HFFc6 (cell line): ENCODE results near the gene RASAL2. TPM values are rescaled to one million over a fixed set of nuclear protein-coding genes. Genes with fewer than 3 reads are reported as not detected.

Experiments used
- DNase-seq: peaks from one replicate; pipeline ENCODE4 v3.0.0-alpha.2; 2018
- H3K27ac Mint-ChIP-seq: 2 replicates; pipeline ENCODE4 v1.8.0; 2020; ENCODE audit warnings: mild to moderate bottlenecking, mixed read lengths
- H3K27me3 Mint-ChIP-seq: 2 replicates; pipeline ENCODE4 v1.8.0; 2021; ENCODE audit warnings: mild to moderate bottlenecking, moderate library complexity, mixed read lengths; ENCODE audit not compliant: insufficient read depth
- H3K36me3 Mint-ChIP-seq: 2 replicates; pipeline ENCODE4 v1.8.0; 2021; ENCODE audit warnings: low read depth, mixed read lengths
- H3K4me1 Mint-ChIP-seq: 2 replicates; pipeline ENCODE4 v1.8.0; 2020; ENCODE audit warnings: low read depth, mixed read lengths
- H3K4me3 Mint-ChIP-seq: 2 replicates; pipeline ENCODE4 v1.8.0; 2020; ENCODE audit warnings: mild to moderate bottlenecking, moderate library complexity, mixed read lengths
- H3K9me3 Mint-ChIP-seq: 2 replicates; pipeline ENCODE4 v1.8.0; 2020; ENCODE audit warnings: mild to moderate bottlenecking, mixed read lengths
- total RNA-seq, 6 experiments: library from RNA; stranded (reverse); fragmentation: NEBNext Ultra II Directional; extraction: Animal tissue kit (Norgen Biotek cat#: 25700); gene quantifications; 2 replicates in 1 of 6; 3 replicates in 5 of 6; pipeline ENCODE4 v1.2.3, GENCODE V29; 2021
- TF ChIP-seq, protein P1 (sequence below): fragments of 200-600 bp; sonication (generic); IDR thresholded peaks from 2 replicates; pipeline ENCODE4 v1.5.0; 2021; ENCODE audit warnings: antibody characterized with exemption, mild to moderate bottlenecking

The RASAL2 gene
- total RNA-seq, 6 experiments from 2014 or later: 21.2 to 30.7 (median 24.4) TPM

GRCh38 chr1:178155481-178156255, 61.8 kb downstream of the RASAL2 start:
- no peaks in the 10 kb centered on the region for H3K9me3 Mint-ChIP-seq
- H3K27me3 Mint-ChIP-seq: no peaks in the 10 kb centered on the region
- 0 out of 2 replicates have a peak, but pooled peaks cover 7% of the 10 kb centered on the region for H3K36me3 Mint-ChIP-seq
- no peak overlapping the region for H3K27ac Mint-ChIP-seq
- H3K4me1 Mint-ChIP-seq: peaks cover 43% of the 10 kb centered on the region
- TF ChIP-seq, protein P1, sequence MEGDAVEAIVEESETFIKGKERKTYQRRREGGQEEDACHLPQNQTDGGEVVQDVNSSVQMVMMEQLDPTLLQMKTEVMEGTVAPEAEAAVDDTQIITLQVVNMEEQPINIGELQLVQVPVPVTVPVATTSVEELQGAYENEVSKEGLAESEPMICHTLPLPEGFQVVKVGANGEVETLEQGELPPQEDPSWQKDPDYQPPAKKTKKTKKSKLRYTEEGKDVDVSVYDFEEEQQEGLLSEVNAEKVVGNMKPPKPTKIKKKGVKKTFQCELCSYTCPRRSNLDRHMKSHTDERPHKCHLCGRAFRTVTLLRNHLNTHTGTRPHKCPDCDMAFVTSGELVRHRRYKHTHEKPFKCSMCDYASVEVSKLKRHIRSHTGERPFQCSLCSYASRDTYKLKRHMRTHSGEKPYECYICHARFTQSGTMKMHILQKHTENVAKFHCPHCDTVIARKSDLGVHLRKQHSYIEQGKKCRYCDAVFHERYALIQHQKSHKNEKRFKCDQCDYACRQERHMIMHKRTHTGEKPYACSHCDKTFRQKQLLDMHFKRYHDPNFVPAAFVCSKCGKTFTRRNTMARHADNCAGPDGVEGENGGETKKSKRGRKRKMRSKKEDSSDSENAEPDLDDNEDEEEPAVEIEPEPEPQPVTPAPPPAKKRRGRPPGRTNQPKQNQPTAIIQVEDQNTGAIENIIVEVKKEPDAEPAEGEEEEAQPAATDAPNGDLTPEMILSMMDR: no peak
- no peak overlapping the region for H3K4me3 Mint-ChIP-seq
- no peak for DNase-seq

GRCh38 chr1:178160736-178161475, 67.0 kb downstream of the RASAL2 start:
- no peak overlapping the region for H3K4me3 Mint-ChIP-seq
- H3K27ac Mint-ChIP-seq: no peak overlapping the region
- no peaks in the 10 kb centered on the region for H3K27me3 Mint-ChIP-seq
- H3K36me3 Mint-ChIP-seq: no peaks in the 10 kb centered on the region
- TF ChIP-seq, protein P1: no peak
- no peak for DNase-seq
- H3K4me1 Mint-ChIP-seq: peaks cover 36% of the 10 kb centered on the region
- H3K9me3 Mint-ChIP-seq: no peaks in the 10 kb centered on the region

- Mint-ChIP-seq H3K4me3 (no peak overlapping the region), H3K27me3 (no peaks in the 10 kb centered on the region), H3K9me3 (no peaks in the 10 kb centered on the region), H3K27ac (peak overlapping the region; percentile 10; the same call in 1 of the 2 replicates), H3K36me3 (no peaks in the 10 kb centered on the region), H3K4me1 (peaks cover 36% of the 10 kb centered on the region)
- peak; percentile 23 for DNase-seq
- TF ChIP-seq, protein P1: no peak
Measured at GRCh38 chr1:178161516-178161915, 67.6 kb downstream of the RASAL2 start.

- Mint-ChIP-seq H3K27me3 (no peaks in the 10 kb centered on the region), H3K4me1 (peaks cover 61% of the 10 kb centered on the region), H3K4me3 (no peak overlapping the region), H3K36me3 (no peaks in the 10 kb centered on the region), H3K9me3 (no peaks in the 10 kb centered on the region), H3K27ac (no peak overlapping the region)
- TF ChIP-seq, protein P1: no peak
- no peak for DNase-seq
Measured at GRCh38 chr1:178165196-178165595, 71.3 kb downstream of the RASAL2 start.

- H3K4me3 Mint-ChIP-seq: no peak overlapping the region
- H3K27ac Mint-ChIP-seq: no peak overlapping the region
- TF ChIP-seq, protein P1: no peak
- no peaks in the 10 kb centered on the region for H3K36me3 Mint-ChIP-seq
- no peaks in the 10 kb centered on the region for H3K27me3 Mint-ChIP-seq
- no peaks in the 10 kb centered on the region for H3K9me3 Mint-ChIP-seq
- DNase-seq: no peak
- H3K4me1 Mint-ChIP-seq: peaks cover 65% of the 10 kb centered on the region
Measured at GRCh38 chr1:178166429-178167024, 72.6 kb downstream of the RASAL2 start.
